HepG2 (cell line): ENCODE results near the gene MYL4. TPM values are rescaled to one million over a fixed set of nuclear protein-coding genes. Genes with fewer than 3 reads are reported as not detected.
A peak's percentile ranks its signal among the peaks of the same experiment; 100 is the strongest.

ENCODE experiments used
- CBX2 ChIP-seq, 2 experiments: fragments of 200-600 bp in 1 of 2; sonication (generic); formaldehyde crosslinking in 1 of 2; IDR thresholded peaks; 2 replicates each; pipeline versions ENCODE4 v1.7.0 to v1.8.1; 2018 to 2022; ENCODE audit warnings: low read depth in 2 of 2, low read length in 1 of 2, mild to moderate bottlenecking in 1 of 2, missing genetic modification reagents in 1 of 2
- ERF ChIP-seq: IDR thresholded peaks from 2 replicates; pipeline ENCODE4 v1.6.1; 2018; ENCODE audit warnings: missing biosample characterization, missing genetic modification reagents
- FOSL2 ChIP-seq: sonication (generic); formaldehyde crosslinking; IDR thresholded peaks from 2 replicates; pipeline ENCODE4 v1.4.0; 2020; ENCODE audit warnings: missing genetic modification reagents
- FOXC1 ChIP-seq: sonication (generic); formaldehyde crosslinking; IDR thresholded peaks from 2 replicates; pipeline ENCODE4 v1.8.0; 2022; ENCODE audit warnings: mild to moderate bottlenecking, missing genetic modification reagents, borderline replicate concordance
- FOXJ3 ChIP-seq: sonication (generic); formaldehyde crosslinking; IDR thresholded peaks from 2 replicates; pipeline ENCODE4 v1.4.0; 2020; ENCODE audit warnings: missing genetic modification reagents, mild to moderate bottlenecking, borderline replicate concordance
- GATAD1 ChIP-seq: IDR thresholded peaks from 2 replicates; pipeline ENCODE4 v1.6.1; 2016; ENCODE audit warnings: missing genetic modification reagents, missing compliant biosample characterization
- GFI1 ChIP-seq: sonication (generic); formaldehyde crosslinking; IDR thresholded peaks from 2 replicates; pipeline ENCODE4 v1.5.0; 2020; ENCODE audit warnings: missing genetic modification reagents, mild to moderate bottlenecking, borderline replicate concordance
- ISL2 ChIP-seq: sonication (generic); formaldehyde crosslinking; IDR thresholded peaks from 2 replicates; pipeline ENCODE4 v1.5.0; 2020; ENCODE audit warnings: missing genetic modification reagents
- JUND ChIP-seq: sonication (generic); formaldehyde crosslinking; IDR thresholded peaks from 2 replicates; pipeline ENCODE4 v1.8.0; 2022; ENCODE audit warnings: mild to moderate bottlenecking, missing genetic modification reagents
- KAT8 ChIP-seq: IDR thresholded peaks from 2 replicates; pipeline ENCODE4 v1.6.1; 2016; ENCODE audit warnings: missing genetic modification reagents, missing compliant biosample characterization
- KDM2A ChIP-seq: sonication (generic); formaldehyde crosslinking; IDR thresholded peaks from 2 replicates; pipeline ENCODE4 v1.4.0; 2020; ENCODE audit warnings: low read depth, missing genetic modification reagents, borderline replicate concordance
- KLF15 ChIP-seq: sonication (generic); formaldehyde crosslinking; IDR thresholded peaks from 2 replicates; pipeline ENCODE4 v1.8.1; 2023; ENCODE audit warnings: borderline replicate concordance, mild to moderate bottlenecking, inconsistent platforms, missing genetic modification reagents, mixed read lengths
- KLF16 ChIP-seq, 2 experiments: sonication (generic) in 1 of 2; formaldehyde crosslinking in 1 of 2; IDR thresholded peaks; 2 replicates each; pipeline versions ENCODE4 v1.6.1 to v1.8.0; 2016 to 2023; ENCODE audit warnings: missing genetic modification reagents in 2 of 2, missing compliant biosample characterization in 1 of 2
- MIXL1 ChIP-seq: IDR thresholded peaks from 2 replicates; pipeline ENCODE4 v1.6.1; 2016
- NAIF1 ChIP-seq: sonication (generic); formaldehyde crosslinking; IDR thresholded peaks from 2 replicates; pipeline ENCODE4 v1.5.0; 2020; ENCODE audit warnings: mild to moderate bottlenecking, missing genetic modification reagents, borderline replicate concordance
- SP1 ChIP-seq, 2 experiments: fragments of 450-650 bp in 1 of 2; sonication (generic) in 1 of 2; formaldehyde crosslinking in 1 of 2; IDR thresholded peaks; 2 replicates each; pipeline versions ENCODE4 v1.4.0 to v1.6.1; 2016 to 2020; ENCODE audit warnings: missing genetic modification reagents in 1 of 2
- THRA ChIP-seq: sonication (generic); formaldehyde crosslinking; IDR thresholded peaks from 2 replicates; pipeline ENCODE4 v1.4.0; 2020; ENCODE audit warnings: missing genetic modification reagents, borderline replicate concordance
- ZFP1 ChIP-seq: IDR thresholded peaks from 2 replicates; pipeline ENCODE4 v1.6.1; 2016
- ZFX ChIP-seq: sonication (generic); formaldehyde crosslinking; IDR thresholded peaks from 2 replicates; pipeline ENCODE4 v1.4.0; 2020; ENCODE audit warnings: mild to moderate bottlenecking, low read depth, missing genetic modification reagents, moderate library complexity
- ZGPAT ChIP-seq: IDR thresholded peaks from 2 replicates; pipeline ENCODE4 v1.6.1; 2016; ENCODE audit warnings: mild to moderate bottlenecking
- ZKSCAN1 ChIP-seq: fragments of 150-350 bp; IDR thresholded peaks from 2 replicates; pipeline ENCODE4 v1.6.1; 2014; ENCODE audit warnings: low read length
- ZNF3 ChIP-seq: IDR thresholded peaks from 2 replicates; pipeline ENCODE4 v1.7.0; 2017; ENCODE audit warnings: inconsistent platforms
- ZNF33B ChIP-seq: sonication (generic); formaldehyde crosslinking; IDR thresholded peaks from 2 replicates; pipeline ENCODE4 v1.5.1; 2020; ENCODE audit warnings: mild to moderate bottlenecking, missing genetic modification reagents
- ZNF572 ChIP-seq: sonication (generic); formaldehyde crosslinking; IDR thresholded peaks from 2 replicates; pipeline ENCODE4 v1.5.1; 2020; ENCODE audit warnings: mild to moderate bottlenecking, missing genetic modification reagents
- ZNF616 ChIP-seq: sonication (generic); formaldehyde crosslinking; IDR thresholded peaks from 2 replicates; pipeline ENCODE4 v1.5.0; 2020; ENCODE audit warnings: low read depth, mild to moderate bottlenecking, missing genetic modification reagents
- ZNF777 ChIP-seq: sonication (generic); formaldehyde crosslinking; IDR thresholded peaks from 2 replicates; pipeline ENCODE4 v1.4.0; 2020; ENCODE audit warnings: missing genetic modification reagents
- ZSCAN9 ChIP-seq: IDR thresholded peaks from 2 replicates; pipeline ENCODE4 v1.6.1; 2016; ENCODE audit warnings: borderline replicate concordance
- polyA plus RNA-seq, 8 experiments: library from polyadenylated mRNA; depleted of rRNA in 3 of 8; stranded (reverse) in 7 of 8; unstranded in 1 of 8; fragments of >200 nt; fragmentation: Illumina TruSeq in 4 of 8; extraction: Trizol in 4 of 8; gene quantifications; 2 replicates each; pipeline versions ENCODE4 v1.2.1 to v1.2.3, GENCODE V29; 2011 to 2016; ENCODE audit warnings: low read depth in 4 of 8, missing spikeins in 1 of 8, mixed read lengths in 1 of 8; ENCODE audit not compliant: insufficient read depth in 1 of 8
- total RNA-seq, 5 experiments: library from RNA; depleted of rRNA; stranded (reverse); fragments of >200 nt; fragmentation: Illumina TruSeq; extraction: Trizol; gene quantifications; 2 replicates each; pipeline ENCODE4 v1.2.3, GENCODE V29; 2016; ENCODE audit warnings: low read depth in 1 of 5
- TF ChIP-seq, protein P1 (sequence below): IDR thresholded peaks from 2 replicates; pipeline ENCODE4 v1.6.1; 2012; ENCODE audit warnings: inconsistent platforms

The MYL4 gene
- total and polyA plus RNA-seq, 2 of the 13 experiments (the other 11 are each of a cell fraction or from before 2014, with no cell fraction given): not detected

GRCh38 chr17:47229535-47230443 is 20.6 kb downstream of the MYL4 start (continued):
- TF ChIP-seq, protein P1, sequence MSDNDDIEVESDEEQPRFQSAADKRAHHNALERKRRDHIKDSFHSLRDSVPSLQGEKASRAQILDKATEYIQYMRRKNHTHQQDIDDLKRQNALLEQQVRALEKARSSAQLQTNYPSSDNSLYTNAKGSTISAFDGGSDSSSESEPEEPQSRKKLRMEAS: peak; percentile 93
- TF ChIP-seq SP1 (IDR thresholded peaks at IDR 0.05) (no peak), SP1 (CRISPR knock-in tag; IDR thresholded peaks at IDR 0.05) (peak; percentile 46; the same call in 1 of the 2 replicates), ZKSCAN1 (peak; percentile 13; the same call in 1 of the 2 replicates), ZNF33B (0 out of 2 replicates have a peak, but pooled peaks have one; percentile 30), ZNF3 (CRISPR knock-in tag) (0 out of 2 replicates have a peak, but pooled peaks have one; percentile 30), FOXJ3 (CRISPR knock-in tag) (0 out of 2 replicates have a peak, but pooled peaks have one; percentile 33), ISL2 (0 out of 2 replicates have a peak, but pooled peaks have one; percentile 30), ERF (CRISPR knock-in tag) (peak; percentile 88), GFI1 (peak; percentile 57; the same call in 1 of the 2 replicates), JUND (CRISPR knock-in tag) (no peak), ZNF616 (CRISPR knock-in tag) (0 out of 2 replicates have a peak, but pooled peaks have one; percentile 43), FOXC1 (CRISPR knock-in tag) (peak; percentile 80; the same call in 1 of the 2 replicates), THRA (CRISPR knock-in tag) (peak; percentile 29; the same call in 1 of the 2 replicates), ZNF572 (CRISPR knock-in tag) (no peak), KDM2A (CRISPR knock-in tag) (peak; percentile 91), ZFX (CRISPR knock-in tag) (0 out of 2 replicates have a peak, but pooled peaks have one; percentile 23), FOSL2 (CRISPR knock-in tag) (peak; percentile 63; the same call in 1 of the 2 replicates), KAT8 (CRISPR knock-in tag) (peak; percentile 78), ZSCAN9 (CRISPR knock-in tag) (peak; percentile 71; the same call in 1 of the 2 replicates), ZNF777 (CRISPR knock-in tag) (no peak), ZFP1 (CRISPR knock-in tag) (peak; percentile 80; the same call in 1 of the 2 replicates), KLF15 (peak; percentile 39; the same call in 1 of the 2 replicates), NAIF1 (0 out of 2 replicates have a peak, but pooled peaks have one; percentile 40), ZGPAT (CRISPR knock-in tag) (peak; percentile 89), GATAD1 (CRISPR knock-in tag) (peak; percentile 51; the same call in 1 of the 2 replicates), MIXL1 (peak; percentile 60; the same call in 1 of the 2 replicates), KLF16 (CRISPR knock-in tag; IDR thresholded peaks at IDR 0.05) (peak in 1 of 2 experiments; percentile 71; a peak in 1 of 4 replicates), CBX2 (IDR thresholded peaks at IDR 0.05; ENCODE audit: low read depth, low read length) (peak; percentile 70; the same call in 1 of the 2 replicates), CBX2 (CRISPR knock-in tag; IDR thresholded peaks at IDR 0.05; ENCODE audit: low read depth) (no peak)
